Ovary (tissue), 9 donors: Measurements from ENCODE around the gene RAB40B. TPM values are rescaled to one million over a fixed set of nuclear protein-coding genes. Genes with fewer than 3 reads are reported as not detected.

Source experiments
- DNase-seq, 5 donors: peaks; one replicate each; pipeline ENCODE4 v3.0.0-alpha.2; 2019 to 2020
- H3K27ac ChIP-seq, 2 donors: fragments of 200-600 bp; one replicate each; pipeline versions ENCODE4 v1.5.1 to v1.8.0; 2019 to 2022
- H3K27me3 ChIP-seq: fragments of 200-600 bp; one replicate; pipeline ENCODE4 v1.8.0; 2022
- H3K36me3 ChIP-seq: fragments of 200-600 bp; sonication (generic); one replicate; pipeline ENCODE4 v1.5.1; 2019
- H3K4me1 ChIP-seq: one replicate; pipeline ENCODE4 v1.8.1; 2013; ENCODE audit warnings: mild to moderate bottlenecking, moderate library complexity; ENCODE audit not compliant: insufficient read depth
- H3K4me3 ChIP-seq: fragments of 200-600 bp; sonication (generic); one replicate; pipeline ENCODE4 v1.5.1; 2017
- H3K9me3 ChIP-seq, 2 donors: fragments of 200-600 bp in 1 of 2; sonication (generic) in 1 of 2; one replicate each; pipeline versions ENCODE4 v1.5.1 to v1.8.1; 2013 to 2019; ENCODE audit warnings: mild to moderate bottlenecking in 1 of 2, moderate library complexity in 1 of 2
- EP300 ChIP-seq: sonication (generic); formaldehyde crosslinking; IDR thresholded peaks from one replicate; pipeline ENCODE4 v1.6.1; 2017; ENCODE audit warnings: antibody characterized with exemption
- POLR2A ChIP-seq: fragments of 450-650 bp; IDR thresholded peaks from one replicate; pipeline ENCODE4 v1.6.1; 2017; ENCODE audit warnings: antibody characterized with exemption, mild to moderate bottlenecking, moderate library complexity
- WGBS, 3 donors: extraction: QIAGEN DNeasy Blood & Tissue Kit in 1 of 3; methylation state at CpG; one replicate each; pipeline versions ENCODE4 v1.1.5 to v1.1.7; 2013 to 2017; 5-methylcytosine and 5-hydroxymethylcytosine counted together
- intact Hi-C, 4 donors: fragments of 100-400 bp; cut with DNase I; formaldehyde crosslinking; loops; one replicate each; pipeline versions ENCODE4 v1.11.0 to v1.15.1; 2022 to 2023
- polyA plus RNA-seq, 2 donors: library from polyadenylated mRNA; stranded (reverse); fragments of 200-250 nt in 1 of 2; fragments of 350-450 nt in 1 of 2; fragmentation: Illumina TruSeq in 1 of 2; extraction: RNeasy Lipid Tissue Mini Kit (QIAGEN cat#74804) in 1 of 2; gene quantifications; one replicate each; pipeline ENCODE4 v1.2.3, GENCODE V29; 2013 to 2014
- total RNA-seq, 7 donors: library from RNA; depleted of rRNA in 2 of 7; stranded (reverse); fragments of >200 nt in 2 of 7; fragmentation: NEBNext Ultra II Directional in 3 of 7; extraction: Animal tissue kit (Norgen Biotek cat#: 25700) in 3 of 7; gene quantifications; one replicate each; pipeline versions ENCODE4 v1.1.0 to v1.2.4, GENCODE V29; 2016 to 2023
- TF ChIP-seq, protein P1 (sequence below), 3 donors: fragments of 450-650 bp in 2 of 3; fragments of 200-600 bp in 1 of 3; IDR thresholded peaks; one replicate each; pipeline versions ENCODE4 v1.5.1 to v1.8.0; 2016 to 2022; ENCODE audit warnings: antibody characterized with exemption in 3 of 3, mild to moderate bottlenecking in 1 of 3
- donor health status: DM: no; HTN: no; CAD: no; lungs with moderate emphysema.
- donor health status: DM: no; HTN: no; CAD: no.
- donor health status: Bipolar disorder and iron deficiency.
- donor health status: DM: yes; HTN: yes; CAD: no.
- donor health status: DM: no; HTN: no; CAD: no.
- donor health status: DM: yes; HTN: yes; CAD: no.

Gene RAB40B
- total and polyA plus RNA-seq, 9 donors = 9.2 to 25.9 (median 14.9) TPM

DNA sequence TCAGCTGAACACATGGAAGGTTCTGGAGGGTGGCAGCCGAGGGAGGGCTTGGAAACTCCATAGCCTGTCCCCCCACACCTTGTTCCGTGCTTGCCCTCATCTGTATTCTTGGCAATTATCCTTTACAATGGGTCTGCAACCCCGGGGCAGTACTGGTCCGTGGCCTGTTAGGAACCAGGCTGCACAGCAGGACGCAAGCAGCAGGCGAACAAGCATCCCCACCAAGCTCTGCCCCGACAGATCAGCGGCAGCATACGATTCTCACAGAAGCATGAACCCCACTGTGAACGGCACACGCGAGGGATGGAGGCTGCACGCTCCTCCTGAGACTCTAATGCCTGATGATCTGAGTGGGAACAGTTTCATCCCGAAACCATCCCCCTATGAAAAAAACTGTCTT, 56.5 kb downstream of the RAB40B start:
- whole genome bisulfite sequencing, 3 donors = 85 to 91% (median 90%) methylated on average over 14 of the region's 14 CpGs
- H3K4me1 ChIP-seq = peaks cover 2% of the 10 kb centered on the region
- intact Hi-C loops = no loop called here
- TF ChIP-seq, protein P1, sequence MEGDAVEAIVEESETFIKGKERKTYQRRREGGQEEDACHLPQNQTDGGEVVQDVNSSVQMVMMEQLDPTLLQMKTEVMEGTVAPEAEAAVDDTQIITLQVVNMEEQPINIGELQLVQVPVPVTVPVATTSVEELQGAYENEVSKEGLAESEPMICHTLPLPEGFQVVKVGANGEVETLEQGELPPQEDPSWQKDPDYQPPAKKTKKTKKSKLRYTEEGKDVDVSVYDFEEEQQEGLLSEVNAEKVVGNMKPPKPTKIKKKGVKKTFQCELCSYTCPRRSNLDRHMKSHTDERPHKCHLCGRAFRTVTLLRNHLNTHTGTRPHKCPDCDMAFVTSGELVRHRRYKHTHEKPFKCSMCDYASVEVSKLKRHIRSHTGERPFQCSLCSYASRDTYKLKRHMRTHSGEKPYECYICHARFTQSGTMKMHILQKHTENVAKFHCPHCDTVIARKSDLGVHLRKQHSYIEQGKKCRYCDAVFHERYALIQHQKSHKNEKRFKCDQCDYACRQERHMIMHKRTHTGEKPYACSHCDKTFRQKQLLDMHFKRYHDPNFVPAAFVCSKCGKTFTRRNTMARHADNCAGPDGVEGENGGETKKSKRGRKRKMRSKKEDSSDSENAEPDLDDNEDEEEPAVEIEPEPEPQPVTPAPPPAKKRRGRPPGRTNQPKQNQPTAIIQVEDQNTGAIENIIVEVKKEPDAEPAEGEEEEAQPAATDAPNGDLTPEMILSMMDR (IDR thresholded peaks at IDR 0.05) = no peak
- TF ChIP-seq EP300 = no peak
- no peaks in the 10 kb centered on the region for H3K27me3 ChIP-seq
- H3K36me3 ChIP-seq = no peaks in the 10 kb centered on the region
- H3K27ac ChIP-seq = no peak overlapping the region
- no peak overlapping the region for H3K4me3 ChIP-seq
- no peak for DNase-seq
- no peaks in the 10 kb centered on the region for H3K9me3 ChIP-seq

DNA sequence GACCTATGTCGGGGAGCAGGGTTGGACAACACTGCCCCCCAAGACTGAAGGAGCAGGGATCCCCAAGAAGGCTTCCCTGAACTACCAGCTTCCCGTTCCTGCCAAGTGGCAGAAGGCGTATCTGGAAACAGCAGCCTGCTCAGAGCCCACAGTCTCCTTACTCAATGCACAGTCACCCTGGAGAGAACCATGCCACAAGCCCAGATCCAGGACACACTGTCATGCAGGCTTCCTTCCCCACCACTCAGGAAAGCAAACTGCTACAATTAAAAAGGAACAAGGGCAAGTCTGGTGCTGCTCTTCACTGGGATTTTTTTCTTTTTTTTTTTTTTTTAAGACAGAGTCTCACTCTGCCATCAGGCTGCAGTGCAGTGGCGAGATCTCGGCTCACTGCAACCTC, 58.5 kb downstream of the RAB40B start:
- intact Hi-C loops = no loop called here

DNA sequence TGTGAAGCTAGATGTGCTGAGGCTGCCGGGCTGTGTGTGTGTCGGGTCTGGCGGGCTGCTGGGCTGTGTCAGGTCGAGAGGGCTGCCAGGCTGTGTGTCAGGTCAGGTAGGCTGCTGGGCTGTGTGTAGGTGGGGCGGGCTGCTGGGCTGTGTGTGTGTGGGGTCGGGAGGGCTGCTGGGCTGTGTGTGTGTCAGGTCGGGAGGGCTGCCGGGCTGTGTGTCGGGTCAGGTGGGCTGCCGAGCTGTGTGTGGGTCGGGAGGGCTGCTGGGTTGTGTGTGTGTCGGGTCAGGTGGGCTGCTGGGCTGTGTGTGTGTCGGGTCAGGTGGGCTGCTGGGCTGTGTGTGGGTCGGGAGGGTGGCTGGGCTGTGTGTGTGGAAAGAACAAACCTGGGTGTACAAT, 58.9 kb downstream of the RAB40B start:
- H3K4me3 ChIP-seq = no peak overlapping the region
- no peak for DNase-seq
- WGBS, 3 donors = 80 to 85% (median 84%) methylated on average over 14 of the region's 14 CpGs
- no peak for TF ChIP-seq POLR2A
- no peak for TF ChIP-seq EP300
- TF ChIP-seq, protein P1 (IDR thresholded peaks at IDR 0.05) = no peak
- intact Hi-C loops = no loop called here
- no peak overlapping the region for H3K27ac ChIP-seq
- no peaks in the 10 kb centered on the region for H3K27me3 ChIP-seq
- H3K9me3 ChIP-seq = no peaks in the 10 kb centered on the region
- H3K4me1 ChIP-seq = no peaks in the 10 kb centered on the region
- no peaks in the 10 kb centered on the region for H3K36me3 ChIP-seq

More for the DNA sequence above, 58.5 kb downstream of the RAB40B start:
- Histone ChIP-seq H3K4me3 (no peak overlapping the region), H3K27me3 (no peaks in the 10 kb centered on the region), H3K27ac (no peak overlapping the region), H3K4me1 (no peaks in the 10 kb centered on the region), H3K9me3 (no peaks in the 10 kb centered on the region), H3K36me3 (no peaks in the 10 kb centered on the region)
- TF ChIP-seq POLR2A (no peak), EP300 (no peak)
- TF ChIP-seq, protein P1 (IDR thresholded peaks at IDR 0.05) = no peak
- WGBS, 3 donors = 91 to 96% (median 93%) methylated on average over 5 of the region's 5 CpGs
- no peak for DNase-seq

DNA sequence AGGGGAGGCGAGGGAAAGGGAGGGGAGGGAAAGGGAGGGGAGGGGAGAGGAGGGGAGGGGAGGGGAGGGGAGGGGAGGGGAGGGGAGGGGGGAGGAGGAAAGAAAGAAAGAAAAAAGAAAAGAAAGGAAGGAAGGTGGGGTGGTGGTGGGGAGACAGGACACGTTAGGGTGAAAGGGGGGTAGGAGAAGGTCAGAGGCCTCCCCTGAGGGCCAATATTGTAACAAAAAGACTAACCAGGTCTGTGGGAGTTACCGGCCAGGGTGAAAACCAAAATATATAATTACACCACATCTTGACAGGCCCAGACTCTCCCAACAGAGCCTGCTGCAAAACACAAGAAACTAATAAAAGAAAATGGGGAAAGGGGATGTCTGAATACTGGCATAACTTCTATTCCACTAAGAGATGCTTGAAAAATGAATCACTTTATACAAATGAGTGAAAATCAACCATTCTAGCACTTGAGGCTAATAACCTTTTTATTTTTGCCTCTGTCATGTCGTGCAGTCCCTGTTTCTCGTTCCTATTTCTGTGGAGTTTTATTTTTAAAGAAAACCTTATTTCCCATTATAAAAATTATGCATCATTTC, 60.2 kb downstream of the RAB40B start:
- Histone ChIP-seq H3K4me3 (no peak overlapping the region), H3K4me1 (no peaks in the 10 kb centered on the region), H3K27ac (no peak overlapping the region), H3K9me3 (no peaks in the 10 kb centered on the region), H3K27me3 (no peaks in the 10 kb centered on the region), H3K36me3 (no peaks in the 10 kb centered on the region)
- TF ChIP-seq POLR2A (no peak), EP300 (no peak)
- TF ChIP-seq, protein P1 (IDR thresholded peaks at IDR 0.05) = no peak
- no peak for DNase-seq
- intact Hi-C loops = no loop called here
- 74 to 79% (median 75%) methylated on average over 4 to 5 of the region's 5 CpGs for WGBS, 3 donors
